Neural progenitor cell (in vitro differentiated cells): Measurements from ENCODE around the gene CLIC6.

Source experiments
- CTCF ChIP-seq: fragments of 200-600 bp; sonication (generic); IDR thresholded peaks from 2 replicates; pipeline ENCODE4 v1.5.1; 2017; ENCODE audit warnings: antibody characterized with exemption, mild to moderate bottlenecking
- EZH2phosphoT487 ChIP-seq: fragments of 200-600 bp; sonication (generic); IDR thresholded peaks from 2 replicates; pipeline ENCODE4 v1.6.1; 2017; ENCODE audit warnings: antibody characterized with exemption

- TF ChIP-seq CTCF (no peak), EZH2phosphoT487 (no peak)
These were observed 62.1 kb downstream of the CLIC6 start for GRCh38 chr21:34730756-34731445.
